K562 (cell line): ENCODE measurements around the gene EEPD1. TPM values are rescaled to one million over a fixed set of nuclear protein-coding genes. Genes with fewer than 3 reads are reported as not detected.

Experiments used
- ATAC-seq: fragments of 200-7000 bp; cut with Tn5 transposase; 3 replicates; pipeline ENCODE4 v1.9.1; 2020; ENCODE audit warnings: moderate library complexity
- BruUV-seq: library from RNA; stranded (reverse); fragments of 400-500 nt; replicated peaks from 2 replicates; lab custom pipeline; 2021; lab: Mats Ljungman, UMichigan
- CTCF ChIA-PET: fragments of 300-600 bp; formaldehyde crosslinking; extraction: SDS; loops from one replicate; lab custom pipeline; 2021; ENCODE audit warnings: low intra/inter-chr PET ratio; lab: Yijun Ruan, JAX
- POLR2A ChIA-PET: fragments of 300-600, 350-650 bp; sonication (Branson Sonifier 250); formaldehyde crosslinking; extraction: SDS; loops from one replicate; lab custom pipeline; 2021; ENCODE audit warnings: antibody characterized with exemption, inconsistent platforms; lab: Yijun Ruan, JAX
- DNase-seq, 4 experiments: peaks; one replicate each; pipeline versions ENCODE4 v3.0.0 to v3.0.0-alpha.2; 2011 to 2018; ENCODE audit warnings: low spot score in 3 of 4, mixed read lengths in 3 of 4; ENCODE audit errors: extremely low read depth in 1 of 4
- FAIRE-seq: peaks from 2 replicates; lab custom pipeline; 2011; peaks lifted over from hg19 to GRCh38; lab: Jason Lieb, UNC
- H2AFZ ChIP-seq: 2 replicates; pipeline ENCODE4 v1.6.0; 2011; ENCODE audit warnings: low read depth, low read length, control low read depth, inconsistent platforms
- H3K27ac ChIP-seq: fragments of 200-600 bp; 3 replicates; pipeline ENCODE4 v1.8.0; 2011; ENCODE audit warnings: low read depth, mild to moderate bottlenecking, control low read depth, inconsistent platforms, low read length, moderate library complexity, mixed read lengths; ENCODE audit errors: extremely low read depth
- H3K27me3 ChIP-seq, 2 experiments: fragments of 300-600 bp in 1 of 2; 2 replicates in 1 of 2; 3 replicates in 1 of 2; pipeline versions ENCODE4 v1.6.0 to v1.8.0; 2011; ENCODE audit warnings: inconsistent platforms in 2 of 2, low read length in 2 of 2, mild to moderate bottlenecking in 1 of 2, mixed read lengths in 1 of 2, moderate library complexity in 1 of 2; ENCODE audit not compliant: control insufficient read depth in 2 of 2, insufficient read depth in 2 of 2
- H3K36me3 ChIP-seq: fragments of 300-600 bp; 3 replicates; pipeline ENCODE4 v1.8.0; 2011; ENCODE audit warnings: mild to moderate bottlenecking, low read length, inconsistent platforms; ENCODE audit not compliant: control insufficient read depth, insufficient read depth
- H3K4me1 ChIP-seq, 2 experiments: fragments of 200-600 bp in 1 of 2; replicated peaks in 1 of 2; 2 replicates in 1 of 2; 3 replicates in 1 of 2; pipeline versions ENCODE4 v1.5.1 to v1.8.0; 2011; ENCODE audit warnings: inconsistent platforms in 2 of 2, low read length in 2 of 2, mild to moderate bottlenecking in 1 of 2, mixed read lengths in 1 of 2, moderate library complexity in 1 of 2; ENCODE audit not compliant: control insufficient read depth in 2 of 2, insufficient read depth in 2 of 2
- H3K4me2 ChIP-seq: 2 replicates; pipeline ENCODE4 v1.6.1; 2011; ENCODE audit warnings: low read length, control low read depth, inconsistent platforms, mixed read lengths; ENCODE audit not compliant: insufficient read depth
- H3K4me3 ChIP-seq: fragments of 200-600 bp; sonication (generic), shearing (Covaris generic); 2 replicates; pipeline ENCODE4 v1.5.1; 2016; ENCODE audit warnings: control low read depth, inconsistent platforms
- H3K79me2 ChIP-seq: fragments of 200-600 bp; 3 replicates; pipeline ENCODE4 v1.8.0; 2011; ENCODE audit warnings: low read length, inconsistent platforms; ENCODE audit not compliant: control insufficient read depth, insufficient read depth
- H3K9ac ChIP-seq, 2 experiments: 2 replicates each; pipeline versions ENCODE4 v1.6.0 to v1.6.1; 2011; ENCODE audit warnings: low read depth in 2 of 2, low read length in 2 of 2, control low read depth in 1 of 2, inconsistent platforms in 1 of 2, mild to moderate bottlenecking in 1 of 2, mixed read lengths in 1 of 2; ENCODE audit not compliant: insufficient read depth in 1 of 2
- H3K9me1 ChIP-seq: one replicate; pipeline ENCODE4 v1.6.0; 2011; ENCODE audit warnings: inconsistent platforms, mild to moderate bottlenecking, low read length, moderate library complexity; ENCODE audit not compliant: control insufficient read depth, insufficient read depth
- H3K9me3 ChIP-seq: replicated peaks from 2 replicates; pipeline ENCODE4 v1.5.1; 2011; ENCODE audit warnings: low read depth, low read length, inconsistent platforms; ENCODE audit not compliant: control insufficient read depth, insufficient read depth
- H4K20me1 ChIP-seq: replicated peaks from 2 replicates; pipeline ENCODE4 v1.6.1; 2011; ENCODE audit warnings: low read length, inconsistent platforms, mixed read lengths; ENCODE audit not compliant: control insufficient read depth, insufficient read depth
- ETV1 ChIP-seq: fragments of 450-650 bp; conservative IDR thresholded peaks from 2 replicates; pipeline ENCODE4 v1.6.1; 2016; ENCODE audit warnings: missing genetic modification characterization, control low read depth, low read depth, missing compliant biosample characterization
- NFXL1 ChIP-seq: fragments of 450-650 bp; formaldehyde crosslinking; IDR thresholded peaks from 2 replicates; pipeline ENCODE4 v1.4.0; 2021; ENCODE audit warnings: mild to moderate bottlenecking
- PREB ChIP-seq: sonication (generic); formaldehyde crosslinking; IDR thresholded peaks from 2 replicates; pipeline ENCODE4 v1.8.1; 2023; ENCODE audit warnings: mild to moderate bottlenecking, missing genetic modification reagents
- WGBS: fragments of 100-300 bp; shearing (Covaris generic); methylation state at CpG from one replicate; pipeline ENCODE4 v1.1.6; 2016; ENCODE audit warnings: low coverage, mixed read lengths; ENCODE audit not compliant: insufficient coverage; ENCODE audit errors: missing lambda C conversion rate; 5-methylcytosine and 5-hydroxymethylcytosine counted together
- in situ Hi-C: fragments of 300-500 bp; cut with MboI; formaldehyde crosslinking; loops from 4 replicates; pipeline ENCODE4 v1.15.0; 2018; ENCODE audit warnings: inconsistent platforms, mixed read lengths
- intact Hi-C: fragments of 100-400 bp; cut with micrococcal nuclease; formaldehyde crosslinking; loops from 2 replicates; pipeline ENCODE4 v1.14.2; 2022
- polyA plus RNA-seq, 8 experiments: library from polyadenylated mRNA; depleted of rRNA in 4 of 8; stranded (reverse) in 5 of 8; unstranded in 3 of 8; fragments of >200 nt; fragmentation: Nextera tagmentation in 2 of 8; fragmentation: Illumina TruSeq in 1 of 8; extraction: Ambion mirVana in 2 of 8; extraction: Trizol in 1 of 8; gene quantifications; 2 replicates each; pipeline versions ENCODE4 v1.2.1 to v1.2.3, GENCODE V29; 2011 to 2014; ENCODE audit warnings: inconsistent platforms in 1 of 8, missing spikeins in 1 of 8
- total RNA-seq, 7 experiments: library from RNA; depleted of rRNA in 6 of 7; stranded (reverse); fragments of >200 nt in 6 of 7; fragmentation: Illumina TruSeq in 2 of 7; extraction: Trizol in 2 of 7; gene quantifications; 2 replicates each; pipeline versions ENCODE4 v1.2.1 to v1.2.3, GENCODE V29; 2011 to 2021; ENCODE audit warnings: low replicate concordance in 1 of 7

EEPD1 gene
- total and polyA plus RNA-seq, 9 of the 15 experiments (the other 6 are each of a cell fraction or from before 2014, with no cell fraction given): 0.01 to 1.5 (median 0.74) TPM; not detected in 1

GRCh38 chr7:36130236-36130945 is 22.7 kb upstream of the EEPD1 start:
- no peak overlapping the region for H3K4me2 ChIP-seq
- DNase-seq (no peak), ATAC-seq (no peak), FAIRE-seq (no peak)
- H4K20me1 ChIP-seq: no peaks in the 10 kb centered on the region
- no peak overlapping the region for H3K27ac ChIP-seq
- H3K4me1 ChIP-seq: no peaks in the 10 kb centered on the region; a peak in 1 of 5 replicates
- no peaks in the 10 kb centered on the region for H3K79me2 ChIP-seq
- WGBS: 3% methylated on average over 7 of the region's 7 CpGs
- no peak overlapping the region for H3K9ac ChIP-seq
- no peak overlapping the region for H3K4me3 ChIP-seq
- in situ Hi-C loops: no loop called here
- H3K27me3 ChIP-seq: peaks cover 2 to 24% of the 10 kb centered on the region in 2 experiments; a peak in 4 of 5 replicates
- no peaks in the 10 kb centered on the region for H3K9me3 ChIP-seq
- TF ChIP-seq PREB (CRISPR knock-in tag): no peak
- 0 out of 2 replicates have a peak, but pooled peaks have one; percentile 9 for TF ChIP-seq ETV1
- no TSS peak for BruUV-seq
- H3K9me1 ChIP-seq: no peaks in the 10 kb centered on the region
- H2AFZ ChIP-seq: no peak overlapping the region
- H3K36me3 ChIP-seq: no peaks in the 10 kb centered on the region
- ChIA-PET CTCF (no interaction called here), POLR2A (no interaction called here)
- intact Hi-C loops: no loop called here

- DNase-seq (no peak), FAIRE-seq (no peak), ATAC-seq (no peak)
- Histone ChIP-seq H3K4me1 (no peaks in the 10 kb centered on the region; a peak in 1 of 5 replicates), H3K9me3 (no peaks in the 10 kb centered on the region), H3K9me1 (no peaks in the 10 kb centered on the region), H3K36me3 (no peaks in the 10 kb centered on the region), H4K20me1 (no peaks in the 10 kb centered on the region), H3K4me2 (no peak overlapping the region), H2AFZ (no peak overlapping the region), H3K9ac (no peak overlapping the region), H3K27ac (no peak overlapping the region), H3K27me3 (peaks cover 4 to 24% of the 10 kb centered on the region in 2 experiments; a peak in 4 of 5 replicates), H3K4me3 (no peak overlapping the region), H3K79me2 (no peaks in the 10 kb centered on the region)
- no peak for TF ChIP-seq NFXL1 (CRISPR knock-in tag)
- intact Hi-C loops (no loop called here), in situ Hi-C loops (no loop called here)
- ChIA-PET CTCF (interaction anchor here (0.7 to 3.6 kb wide), 2 partner anchors 161 to 189 kb away, joined by 3 to 22 read pairs; no protein-coding TSS in a partner anchor), POLR2A (no interaction called here)
- 0% methylated on average over 4 of the region's 4 CpGs for WGBS
- no TSS peak for BruUV-seq
Measured at GRCh38 chr7:36131026-36131425, 22.0 kb upstream of the EEPD1 start.
